Right forelimb (tissue), 1 donor: ENCODE results near the gene FEZF1.

Experiments
- DNase-seq: peaks from one replicate; pipeline ENCODE4 v3.0.0-alpha.2; 2018

FEZF1 gene

DNA sequence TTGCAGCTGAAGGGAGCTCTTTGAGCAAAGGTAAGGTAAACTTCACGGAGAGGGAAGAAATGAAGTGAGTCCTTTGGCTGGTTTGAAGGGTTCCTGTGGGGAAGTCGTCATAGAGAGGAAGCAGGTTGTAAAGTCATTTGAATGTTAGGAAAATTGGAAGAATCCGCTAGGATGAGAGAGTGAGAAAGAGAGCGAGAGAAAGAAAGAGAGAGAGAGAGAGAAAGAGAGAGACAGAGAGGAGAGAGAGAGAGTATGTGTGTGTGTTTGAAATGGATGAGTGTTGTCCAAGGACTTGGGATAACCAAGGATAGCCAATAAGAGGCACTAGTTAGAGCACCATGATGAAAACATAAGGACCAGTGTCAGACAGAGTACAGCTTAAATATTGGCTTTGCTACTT, 43.1 kb downstream of the FEZF1 start:
- no peak for DNase-seq

DNA sequence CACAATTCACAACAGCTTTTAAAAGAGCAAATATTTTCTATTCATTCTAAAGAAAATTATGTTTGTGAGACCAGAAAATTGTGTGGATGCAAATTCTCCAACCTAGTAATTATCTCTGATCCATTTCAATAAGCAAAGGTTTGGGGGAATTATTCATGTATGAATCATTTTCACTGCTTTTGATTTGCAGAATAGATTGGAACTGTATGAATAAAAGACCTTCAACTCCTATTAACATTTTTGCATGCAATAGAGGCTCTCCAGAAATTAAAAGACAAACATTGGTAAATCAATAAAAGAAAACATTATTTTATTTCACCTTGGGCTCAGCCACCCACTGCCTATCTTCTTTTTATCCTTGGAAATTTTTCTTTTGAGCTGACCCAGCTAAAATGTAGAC, 43.5 kb downstream of the FEZF1 start:
- DNase-seq, result no peak

DNA sequence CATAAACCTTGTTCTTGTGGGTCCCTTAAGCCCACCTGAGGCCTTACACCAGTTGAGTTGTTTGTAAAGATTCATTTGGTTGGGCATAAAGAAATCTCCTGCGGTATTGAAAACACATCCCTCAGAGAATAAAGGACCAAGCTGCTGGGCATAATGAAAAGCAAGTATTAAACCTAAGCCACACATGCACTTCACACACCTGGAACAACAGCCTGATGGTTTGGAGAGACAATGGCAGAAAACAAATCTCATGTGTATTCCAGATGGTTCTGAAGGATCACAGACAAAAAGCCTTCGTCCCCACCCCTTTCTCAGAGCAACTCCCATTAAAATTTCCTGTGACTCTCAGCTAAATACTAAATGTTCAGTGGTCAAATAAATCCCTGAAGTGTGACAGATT, 44.2 kb downstream of the FEZF1 start:
- DNase-seq, result no peak

DNA sequence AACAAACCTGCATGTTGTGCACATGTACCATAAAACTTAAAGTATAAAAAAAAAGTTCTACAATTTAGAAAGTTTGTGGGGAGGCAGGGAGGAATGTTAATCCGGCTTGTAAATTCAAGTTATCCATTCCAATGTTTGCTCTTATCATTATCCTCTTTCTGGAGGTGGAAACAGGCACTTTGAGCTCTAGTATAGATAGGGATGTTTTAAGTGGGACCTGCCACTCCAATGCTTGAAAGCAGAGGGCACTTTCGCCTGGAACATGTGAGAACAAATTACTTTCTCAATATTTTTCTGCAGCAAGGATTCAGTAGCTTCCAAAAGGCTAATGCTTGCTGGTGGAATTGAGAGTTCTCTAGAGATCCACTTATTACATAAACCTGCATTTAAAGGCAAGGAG, 45.6 kb downstream of the FEZF1 start:
- DNase-seq, result no peak

DNA sequence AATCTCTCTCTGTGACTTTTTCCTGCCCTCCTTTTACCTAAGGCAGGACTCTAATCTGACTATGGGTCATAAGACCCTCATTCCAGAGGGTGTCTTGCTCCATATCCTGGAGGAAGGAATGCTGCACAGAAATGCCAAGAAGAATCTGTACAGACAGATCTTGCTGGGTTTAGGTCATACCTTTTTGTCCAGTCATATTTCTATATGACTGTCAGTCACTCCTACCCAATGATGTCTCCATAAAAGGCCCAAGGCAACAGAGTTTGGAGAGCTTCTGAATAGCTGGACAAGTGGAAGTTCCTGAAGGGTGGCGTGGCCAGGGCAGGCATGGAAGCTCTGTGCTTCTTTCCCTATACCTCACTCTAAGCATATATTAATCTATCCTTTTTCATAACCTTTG, 47.5 kb downstream of the FEZF1 start:
- no peak for DNase-seq

DNA sequence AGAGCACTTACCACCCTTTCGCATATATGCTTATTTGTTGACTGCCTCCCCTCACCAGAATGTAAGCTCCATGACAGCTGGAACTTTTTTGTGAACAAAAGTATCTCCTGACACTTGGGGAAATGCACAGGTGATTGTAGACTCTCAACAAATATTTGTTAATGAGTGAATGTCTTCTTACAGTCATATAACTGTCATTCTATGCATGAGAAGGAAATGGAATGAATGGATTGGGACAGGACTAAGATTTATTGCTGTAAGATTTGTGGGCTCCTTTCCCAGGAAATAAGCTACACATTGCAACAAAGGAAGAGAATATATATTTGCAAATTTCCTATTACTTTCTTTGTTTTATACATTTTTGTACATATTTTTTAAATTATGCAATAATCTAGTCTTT, 48.5 kb downstream of the FEZF1 start:
- no peak for DNase-seq

GRCh38 chr7:122255454-122255853, 49.1 kb downstream of the FEZF1 start:
- DNase-seq, result no peak
